Mesothelial cell of epicardium (in vitro differentiated cells): ENCODE results near the gene PHLDB1. TPM values are rescaled to one million over a fixed set of nuclear protein-coding genes. Genes with fewer than 3 reads are reported as not detected.

Experiments used
- DNase-seq, 2 experiments: peaks; one replicate each; pipeline ENCODE4 v3.0.0; 2021; ENCODE audit warnings: low spot score in 2 of 2; ENCODE audit not compliant: unreplicated experiment in 2 of 2
- H3K27ac Mint-ChIP-seq: 2 replicates; pipeline ENCODE4 v1.8.0; 2021; ENCODE audit warnings: mixed read lengths
- H3K27me3 Mint-ChIP-seq: 2 replicates; pipeline ENCODE4 v1.8.0; 2021; ENCODE audit warnings: low read depth, mixed read lengths
- H3K36me3 Mint-ChIP-seq: 2 replicates; pipeline ENCODE4 v1.8.0; 2021; ENCODE audit warnings: mixed read lengths
- H3K4me1 Mint-ChIP-seq: 2 replicates; pipeline ENCODE4 v1.8.0; 2021; ENCODE audit warnings: mixed read lengths
- H3K4me3 Mint-ChIP-seq: 2 replicates; pipeline ENCODE4 v1.8.0; 2021; ENCODE audit warnings: mild to moderate bottlenecking, moderate library complexity, mixed read lengths
- H3K9me3 Mint-ChIP-seq: 2 replicates; pipeline ENCODE4 v1.8.0; 2021; ENCODE audit warnings: mixed read lengths
- total RNA-seq: library from RNA; stranded (reverse); gene quantifications from 3 replicates; pipeline ENCODE4 v1.2.1, GENCODE V29; 2021
- TF ChIP-seq, protein P1 (sequence below): fragments of 200-600 bp; sonication (generic); IDR thresholded peaks from one replicate; pipeline ENCODE4 v1.5.0; 2021; ENCODE audit warnings: antibody characterized with exemption; ENCODE audit not compliant: unreplicated experiment

Gene PHLDB1
- total RNA-seq, 1 donor from 2014 or later = 148 TPM

DNA sequence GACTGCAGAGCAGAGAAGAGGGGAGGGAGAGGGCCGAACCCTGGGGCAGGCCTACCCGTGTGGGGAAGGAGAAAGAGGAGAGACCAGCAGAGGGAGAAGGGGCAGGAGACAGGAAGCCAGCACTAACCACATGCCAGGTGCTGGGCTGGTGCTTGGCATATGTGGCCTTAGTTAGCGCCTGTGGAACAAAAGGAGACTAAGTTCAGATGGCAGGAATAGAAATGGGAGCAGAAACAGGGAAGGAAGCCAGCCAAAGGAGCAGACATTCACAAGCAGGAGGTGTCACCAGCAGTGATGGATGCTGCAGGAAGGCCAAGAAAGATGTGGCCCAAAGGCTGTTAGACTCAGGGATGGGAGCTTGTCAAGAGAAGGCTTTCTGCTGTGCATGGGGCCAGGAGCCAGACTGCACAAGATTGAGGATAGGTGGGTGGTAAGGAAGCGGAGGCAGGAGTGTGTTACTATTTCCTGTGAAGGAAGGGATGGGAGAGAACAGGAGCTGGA is 45.3 kb downstream of the PHLDB1 start:
- Mint-ChIP-seq H3K9me3 (no peaks in the 10 kb centered on the region), H3K4me1 (no peaks in the 10 kb centered on the region), H3K27ac (no peak overlapping the region), H3K27me3 (no peaks in the 10 kb centered on the region), H3K36me3 (peaks cover 52% of the 10 kb centered on the region), H3K4me3 (no peak overlapping the region)
- TF ChIP-seq, protein P1, sequence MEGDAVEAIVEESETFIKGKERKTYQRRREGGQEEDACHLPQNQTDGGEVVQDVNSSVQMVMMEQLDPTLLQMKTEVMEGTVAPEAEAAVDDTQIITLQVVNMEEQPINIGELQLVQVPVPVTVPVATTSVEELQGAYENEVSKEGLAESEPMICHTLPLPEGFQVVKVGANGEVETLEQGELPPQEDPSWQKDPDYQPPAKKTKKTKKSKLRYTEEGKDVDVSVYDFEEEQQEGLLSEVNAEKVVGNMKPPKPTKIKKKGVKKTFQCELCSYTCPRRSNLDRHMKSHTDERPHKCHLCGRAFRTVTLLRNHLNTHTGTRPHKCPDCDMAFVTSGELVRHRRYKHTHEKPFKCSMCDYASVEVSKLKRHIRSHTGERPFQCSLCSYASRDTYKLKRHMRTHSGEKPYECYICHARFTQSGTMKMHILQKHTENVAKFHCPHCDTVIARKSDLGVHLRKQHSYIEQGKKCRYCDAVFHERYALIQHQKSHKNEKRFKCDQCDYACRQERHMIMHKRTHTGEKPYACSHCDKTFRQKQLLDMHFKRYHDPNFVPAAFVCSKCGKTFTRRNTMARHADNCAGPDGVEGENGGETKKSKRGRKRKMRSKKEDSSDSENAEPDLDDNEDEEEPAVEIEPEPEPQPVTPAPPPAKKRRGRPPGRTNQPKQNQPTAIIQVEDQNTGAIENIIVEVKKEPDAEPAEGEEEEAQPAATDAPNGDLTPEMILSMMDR = no peak
- DNase-seq = no peak

DNA sequence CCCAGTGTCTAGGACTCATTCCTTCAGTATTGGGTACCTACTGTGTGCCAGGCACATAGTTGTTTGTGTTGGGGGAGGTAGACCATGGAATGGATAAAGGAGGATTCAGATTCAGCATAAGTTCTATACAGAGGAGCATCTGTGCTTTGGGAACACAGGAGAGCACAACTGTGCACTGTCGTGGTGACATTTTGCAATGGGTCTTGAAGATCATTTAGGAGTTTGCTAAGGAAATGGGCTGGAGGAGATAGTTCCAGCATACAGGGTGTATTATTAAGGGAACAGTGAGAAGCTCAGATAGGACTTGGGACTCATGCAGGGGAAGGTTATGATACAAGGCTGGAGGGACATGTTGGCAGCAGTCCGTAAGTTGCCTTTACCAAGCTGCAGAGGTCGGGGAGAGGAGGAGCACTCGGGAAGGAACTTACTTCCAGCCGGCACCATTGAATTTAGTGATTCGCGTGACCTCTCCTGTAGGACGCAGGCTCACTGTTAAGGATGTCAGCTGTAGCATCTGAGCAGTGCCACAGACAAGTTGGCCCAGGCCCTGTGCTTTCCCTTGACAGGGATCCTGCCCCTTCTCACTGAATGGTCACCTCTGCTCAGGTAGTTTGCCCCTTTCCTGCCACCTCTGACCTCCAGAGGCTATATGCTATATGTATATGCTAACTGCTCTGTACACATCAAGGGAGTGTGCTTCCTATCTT is 46.4 kb downstream of the PHLDB1 start:
- TF ChIP-seq, protein P1 = no peak
- no peak overlapping the region for H3K4me3 Mint-ChIP-seq
- peaks cover 44% of the 10 kb centered on the region for H3K36me3 Mint-ChIP-seq
- H3K27ac Mint-ChIP-seq = no peak overlapping the region
- no peaks in the 10 kb centered on the region for H3K4me1 Mint-ChIP-seq
- DNase-seq = no peak
- no peaks in the 10 kb centered on the region for H3K9me3 Mint-ChIP-seq
- H3K27me3 Mint-ChIP-seq = no peaks in the 10 kb centered on the region

DNA sequence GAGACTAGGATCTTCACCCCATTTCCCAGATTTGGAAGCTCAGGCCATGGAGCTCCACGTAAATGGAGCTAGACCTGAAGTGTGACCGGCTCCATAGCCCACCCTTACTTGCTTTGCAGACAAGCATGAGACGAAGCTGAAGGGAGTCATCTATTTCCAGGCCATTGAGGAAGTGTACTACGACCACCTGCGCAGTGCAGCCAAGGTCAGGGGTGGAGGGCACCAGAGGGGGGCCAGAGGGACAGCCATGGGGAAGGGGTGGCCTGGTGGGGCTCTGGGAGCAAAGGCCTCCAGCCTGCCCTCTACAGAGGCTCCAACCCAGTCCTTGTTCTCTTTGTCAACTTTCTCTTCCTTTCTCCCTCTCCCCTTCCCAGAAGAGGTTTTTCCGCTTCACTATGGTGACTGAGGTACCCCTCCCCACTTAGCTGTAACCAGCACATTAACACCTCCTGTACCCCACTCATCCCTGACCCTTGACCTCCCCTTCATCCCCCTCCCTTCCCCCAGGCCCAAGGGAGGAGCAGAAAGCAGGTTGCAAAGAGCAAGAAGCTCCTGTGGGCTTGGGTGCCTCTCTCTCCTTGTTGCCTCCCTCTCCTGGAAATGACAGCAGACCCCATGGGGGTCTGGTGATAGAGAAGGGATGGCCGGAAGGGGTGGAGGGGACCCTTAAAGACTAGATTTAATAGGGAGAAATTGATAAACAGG is 48.2 kb downstream of the PHLDB1 start:
- Mint-ChIP-seq H3K4me3 (no peak overlapping the region), H3K27me3 (no peaks in the 10 kb centered on the region), H3K9me3 (no peaks in the 10 kb centered on the region), H3K27ac (no peak overlapping the region), H3K36me3 (peaks cover 29% of the 10 kb centered on the region), H3K4me1 (peaks cover 7% of the 10 kb centered on the region)
- TF ChIP-seq, protein P1 = no peak
- no peak for DNase-seq

DNA sequence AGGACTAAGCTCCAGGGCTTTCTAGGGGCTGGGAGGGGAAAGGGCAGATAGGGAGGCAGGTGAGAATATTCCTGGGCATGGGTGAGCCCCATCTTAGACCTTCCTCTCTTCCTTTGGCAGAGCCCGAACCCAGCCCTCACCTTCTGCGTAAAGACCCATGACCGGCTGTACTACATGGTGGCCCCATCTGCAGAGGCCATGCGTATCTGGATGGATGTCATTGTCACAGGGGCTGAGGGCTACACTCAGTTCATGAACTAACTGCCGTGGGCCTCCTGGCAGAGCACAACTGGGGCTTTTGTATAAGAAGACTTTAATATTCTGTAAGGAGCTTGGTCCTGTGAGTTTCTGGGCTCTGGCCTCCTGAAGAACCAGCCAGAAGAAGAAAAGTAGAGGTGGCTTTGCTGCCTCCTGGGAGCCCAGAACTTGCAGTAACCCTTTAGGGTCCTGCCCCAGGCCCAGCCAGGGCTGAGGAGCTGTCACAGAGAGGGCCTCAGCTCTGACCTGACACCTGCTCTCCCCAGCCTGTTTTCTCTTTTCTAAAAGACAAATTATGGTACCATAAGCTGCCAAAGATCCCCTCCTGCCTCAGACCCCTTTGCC is 49.2 kb downstream of the PHLDB1 start:
- TF ChIP-seq, protein P1 = no peak
- peaks cover 7% of the 10 kb centered on the region for H3K4me1 Mint-ChIP-seq
- no peaks in the 10 kb centered on the region for H3K9me3 Mint-ChIP-seq
- H3K27me3 Mint-ChIP-seq = no peaks in the 10 kb centered on the region
- no peak overlapping the region for H3K4me3 Mint-ChIP-seq
- peaks cover 24% of the 10 kb centered on the region for H3K36me3 Mint-ChIP-seq
- H3K27ac Mint-ChIP-seq = no peak overlapping the region
- DNase-seq = no peak

DNA sequence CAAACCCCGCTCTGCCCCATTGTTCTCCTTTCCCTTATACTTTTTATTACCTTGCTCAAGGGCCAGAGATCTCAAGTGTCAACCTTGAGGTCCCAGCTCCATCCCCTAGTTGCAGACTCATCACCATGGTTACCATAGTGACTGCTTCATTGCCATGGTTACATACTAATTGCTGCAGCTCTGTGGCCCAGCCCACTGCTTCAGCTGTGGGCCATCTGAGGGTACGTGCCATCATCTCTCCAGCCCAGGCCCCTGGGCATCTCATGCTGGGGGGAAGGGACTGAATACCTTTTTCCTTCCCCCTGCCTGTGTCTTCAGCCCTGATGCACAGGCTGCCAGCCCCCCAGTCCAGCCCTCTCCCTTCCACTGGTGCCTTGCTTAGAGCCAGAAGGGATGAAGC is 49.8 kb downstream of the PHLDB1 start:
- Mint-ChIP-seq H3K36me3 (peaks cover 20% of the 10 kb centered on the region), H3K27me3 (no peaks in the 10 kb centered on the region), H3K4me1 (peaks cover 8% of the 10 kb centered on the region), H3K27ac (peak overlapping the region; percentile 72), H3K4me3 (no peak overlapping the region), H3K9me3 (no peaks in the 10 kb centered on the region)
- TF ChIP-seq, protein P1 = no peak
- DNase-seq = no peak
